Measurements from ENCODE around the gene ELMO1.

The ELMO1 gene

DNA sequence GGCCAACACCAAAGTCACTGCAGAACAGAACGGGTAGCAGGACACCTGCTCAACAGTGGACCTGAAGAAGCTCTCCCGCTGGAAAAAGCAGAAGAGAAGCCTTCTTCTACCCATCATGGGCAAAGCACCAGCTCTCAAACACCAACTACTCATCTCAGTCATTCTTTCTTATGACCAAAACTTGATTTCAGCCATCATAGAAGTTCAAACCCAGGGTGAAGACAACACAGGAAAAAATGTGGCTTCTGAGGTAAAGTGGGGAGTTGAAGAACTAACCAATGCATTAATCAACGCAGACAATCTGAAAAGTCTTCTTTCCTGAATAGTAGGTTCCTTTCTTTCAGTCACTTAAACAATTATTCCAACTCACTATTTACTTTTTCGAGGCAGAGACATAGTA, 83.3 kb downstream of the ELMO1 start:
- DNase-seq, result no peak

DNA sequence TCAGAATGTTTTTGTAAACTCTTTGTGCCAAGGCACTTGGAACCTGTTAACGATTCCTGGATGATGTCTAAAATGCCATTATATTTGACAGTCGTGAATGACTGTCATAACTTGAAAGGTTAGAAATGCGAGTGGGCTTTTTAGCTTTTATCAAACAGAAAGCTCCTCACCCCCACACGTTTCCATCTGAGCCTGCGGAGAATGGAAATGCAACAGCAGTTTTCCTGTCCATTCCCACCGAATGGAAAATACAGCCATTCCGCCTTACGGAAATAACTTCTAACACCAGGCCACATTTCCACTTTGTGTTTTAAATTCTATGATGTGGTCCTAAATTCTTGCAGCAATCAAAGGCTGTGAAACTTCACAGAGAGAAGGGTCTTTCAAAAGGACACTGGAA, 83.8 kb downstream of the ELMO1 start:
- no peak for DNase-seq

DNA sequence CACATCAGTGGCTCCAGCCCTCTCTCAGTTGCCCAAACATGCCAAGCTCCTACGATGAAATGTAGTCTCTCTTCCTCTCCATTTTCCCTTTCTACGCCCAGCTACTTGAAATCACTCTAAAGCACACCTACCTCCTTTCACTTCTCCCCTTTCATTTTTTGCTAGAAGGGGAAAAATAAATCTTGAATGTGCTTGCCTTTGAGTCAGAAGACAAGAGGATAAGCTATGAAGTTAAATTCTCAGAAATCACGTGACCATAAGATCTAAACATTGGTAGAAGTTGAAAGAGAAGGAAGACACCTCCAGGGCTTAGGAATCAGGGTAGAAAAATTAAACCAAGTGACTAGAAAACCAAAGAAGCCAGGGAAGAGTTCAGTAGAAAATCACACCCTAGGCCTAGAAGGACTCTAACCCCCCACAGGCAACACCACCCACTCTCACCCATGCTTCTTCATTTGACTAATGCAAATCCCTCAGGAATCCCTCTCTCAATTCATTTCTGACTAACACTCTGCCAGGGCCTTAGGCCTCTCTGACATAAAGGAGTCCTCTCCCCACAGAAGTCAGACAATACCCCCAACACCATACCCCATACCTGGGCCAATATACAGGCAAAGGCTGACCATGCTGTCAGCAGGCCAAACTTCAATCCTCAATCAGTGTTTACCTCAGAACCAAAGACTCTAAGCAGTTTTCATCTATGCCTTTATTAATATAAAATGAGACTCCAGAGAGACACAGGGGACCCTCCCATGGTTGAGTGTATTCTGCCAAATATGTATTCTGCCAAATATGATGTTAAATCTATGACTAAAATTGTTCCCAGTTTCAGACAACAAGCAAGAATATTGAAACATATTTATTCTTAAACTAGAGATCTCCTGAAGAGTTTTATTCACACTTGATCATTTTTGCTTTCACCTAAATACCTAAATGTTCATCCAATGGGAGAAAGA, 84.8 kb downstream of the ELMO1 start:
- no peak for DNase-seq

DNA sequence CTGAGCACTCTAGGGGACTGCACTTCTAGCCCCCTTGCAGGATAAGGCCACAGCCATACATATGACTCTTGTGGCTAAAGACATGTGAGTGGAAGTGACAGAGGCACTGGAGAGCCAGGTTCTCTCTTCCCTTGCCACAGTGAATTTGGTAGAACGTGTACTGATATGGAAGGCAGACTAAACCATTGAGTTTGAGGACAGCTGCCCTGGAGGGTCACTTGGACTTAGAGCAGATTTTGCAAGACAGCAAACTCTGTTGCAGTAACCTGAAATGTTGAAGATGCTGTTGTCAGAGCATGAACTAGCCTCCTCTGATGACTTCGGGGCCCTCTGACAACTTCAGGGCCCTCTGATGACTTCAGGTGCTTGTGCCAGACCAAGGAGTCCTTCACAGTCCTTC, 85.9 kb downstream of the ELMO1 start:
- DNase-seq, result no peak

DNA sequence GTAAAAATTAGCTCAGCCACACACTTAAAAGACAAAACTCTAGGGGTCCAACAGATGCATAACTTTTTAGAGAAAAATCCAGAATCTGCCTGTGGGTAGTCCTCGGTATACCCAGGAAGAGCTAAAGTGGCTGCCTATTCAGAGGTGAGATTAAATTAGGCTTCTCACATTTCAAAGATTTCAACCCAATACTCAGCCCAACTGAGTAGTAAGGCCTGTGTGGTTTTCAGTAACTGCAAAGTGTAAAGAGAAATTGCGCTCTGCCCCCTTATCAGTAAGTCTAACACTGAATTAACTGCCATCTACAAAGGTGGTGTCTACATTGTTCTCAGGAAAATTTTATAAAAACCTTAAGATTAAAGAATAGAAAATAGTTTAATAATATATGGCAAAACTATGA, 88.2 kb downstream of the ELMO1 start:
- no peak for DNase-seq

DNA sequence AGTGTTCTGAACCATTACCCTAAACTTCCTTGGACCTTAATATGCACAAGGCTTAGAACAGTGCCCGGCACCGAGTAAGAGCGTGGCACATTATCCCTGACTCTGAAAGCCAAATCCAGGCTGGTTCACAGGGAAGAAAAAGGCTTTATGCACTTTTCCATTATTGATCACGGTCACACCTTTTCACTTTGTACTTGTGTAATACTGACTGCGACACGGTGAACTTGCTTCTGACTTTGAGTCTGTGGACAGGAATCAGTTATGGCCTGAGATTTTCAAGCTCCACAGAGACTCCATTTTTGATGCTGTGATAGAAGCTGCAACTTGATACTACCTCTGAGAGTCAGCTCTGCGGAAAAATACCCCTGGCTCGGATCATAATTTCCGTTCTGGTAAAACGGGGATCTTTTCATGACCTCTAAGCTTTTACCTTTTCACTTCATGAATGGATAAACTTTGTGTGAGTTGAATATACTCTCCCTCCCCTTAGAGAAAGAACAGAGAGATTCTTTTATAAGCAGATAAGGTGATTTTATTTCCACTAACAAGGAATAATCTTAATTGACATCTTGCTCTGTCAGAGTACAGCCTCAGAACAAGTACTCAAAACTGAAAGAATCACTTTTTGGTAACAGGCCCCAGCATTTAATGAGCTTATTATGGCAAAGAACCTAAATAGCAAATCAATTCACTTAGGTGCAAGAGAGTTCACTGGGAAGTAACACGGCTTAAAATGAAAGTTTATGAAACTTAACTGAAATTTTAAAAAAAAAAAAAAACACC, 88.8 kb downstream of the ELMO1 start:
- DNase-seq, result no peak

DNA sequence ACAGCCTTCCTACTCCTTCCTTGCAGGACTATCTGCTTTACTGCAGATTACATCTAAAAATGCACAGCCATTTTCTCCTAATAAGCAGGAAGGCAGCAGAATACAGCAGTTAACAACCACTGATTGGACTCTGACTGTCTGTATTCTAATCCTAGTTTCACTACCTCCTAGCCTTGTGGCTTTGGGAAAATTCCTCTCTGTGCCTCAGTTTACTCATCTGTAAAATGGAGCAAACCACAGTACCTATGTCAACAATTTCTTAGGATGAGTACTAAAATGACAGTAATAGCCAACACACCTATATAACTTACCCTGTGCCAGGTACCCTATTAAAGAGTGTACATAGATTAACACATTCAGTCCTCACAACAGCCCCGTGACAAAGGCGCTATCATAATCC, 89.5 kb downstream of the ELMO1 start:
- no peak for DNase-seq

DNA sequence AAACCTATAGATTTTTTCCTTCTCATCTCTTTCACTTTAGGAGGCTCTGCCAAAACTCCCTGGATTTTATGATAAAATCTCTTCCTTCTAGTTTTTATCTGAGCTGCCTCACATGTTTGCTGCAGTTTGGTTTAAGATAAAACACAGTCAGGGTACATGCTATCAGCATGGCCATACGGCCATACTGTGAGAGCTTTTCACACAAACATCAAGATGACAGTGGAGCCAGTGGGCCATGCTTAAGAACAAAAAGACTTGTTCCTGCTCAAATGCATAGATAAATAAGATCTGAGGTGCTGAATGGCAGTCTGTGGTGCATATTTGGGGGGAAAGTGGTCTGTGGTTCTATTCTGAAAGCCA, 91.0 kb downstream of the ELMO1 start:
- no peak for DNase-seq

DNA sequence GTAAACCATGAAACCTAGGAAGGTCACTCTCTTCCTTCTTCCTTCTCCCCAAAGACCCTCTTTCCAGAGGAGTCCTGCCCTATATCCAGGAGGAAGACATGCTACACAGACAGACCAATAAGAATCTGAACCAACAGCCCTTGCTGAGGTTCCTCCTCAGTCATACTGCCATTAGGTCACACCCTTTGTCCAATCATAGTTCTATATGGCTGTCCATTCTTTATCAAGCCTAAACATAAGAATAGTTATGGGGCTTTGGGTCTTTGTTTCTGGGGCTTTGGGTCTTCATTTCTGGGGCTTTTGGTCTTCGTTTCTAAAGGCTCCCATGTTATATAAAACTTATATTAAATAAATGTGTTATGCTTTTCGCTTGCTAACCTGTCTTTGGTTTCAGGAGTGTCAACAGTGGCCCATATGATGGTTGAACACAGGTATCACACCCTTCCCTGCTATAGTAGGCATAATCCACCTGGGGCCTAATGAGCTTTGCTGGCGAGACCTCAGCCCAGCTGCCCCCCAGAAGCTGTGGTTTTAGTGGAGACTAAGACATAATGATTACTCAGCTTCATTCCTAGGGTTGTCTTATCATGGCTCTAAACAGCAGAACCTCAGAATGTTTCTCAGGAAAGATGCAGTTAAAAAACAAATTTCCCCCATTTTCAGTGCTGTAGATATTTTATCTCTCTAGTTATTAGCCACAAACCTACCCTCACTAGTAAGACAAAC, 91.6 kb downstream of the ELMO1 start:
- no peak for DNase-seq

DNA sequence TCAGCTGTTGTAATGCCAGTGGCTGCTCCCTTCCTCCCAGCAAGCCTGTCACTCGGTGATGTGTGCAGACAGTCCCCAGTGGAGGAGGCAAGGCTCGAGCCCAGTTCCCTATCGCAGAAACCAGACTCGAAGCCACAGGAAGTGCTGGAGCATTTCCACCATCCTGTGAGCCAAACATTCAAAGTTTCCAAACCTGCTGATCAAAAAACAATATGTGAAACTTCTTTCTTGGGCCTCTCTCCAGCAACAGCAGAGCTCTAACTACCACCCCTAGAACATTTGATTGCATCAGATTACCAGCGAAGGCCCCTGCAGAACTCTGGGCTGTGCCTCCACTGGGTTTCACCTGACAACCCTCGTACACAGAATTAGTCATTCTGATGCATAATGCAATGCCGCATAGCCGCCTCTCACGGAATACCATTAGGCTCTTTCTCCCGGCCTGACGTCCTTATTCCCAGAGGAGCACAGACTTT, 94.0 kb downstream of the ELMO1 start:
- DNase-seq, result peak; percentile 72

DNA sequence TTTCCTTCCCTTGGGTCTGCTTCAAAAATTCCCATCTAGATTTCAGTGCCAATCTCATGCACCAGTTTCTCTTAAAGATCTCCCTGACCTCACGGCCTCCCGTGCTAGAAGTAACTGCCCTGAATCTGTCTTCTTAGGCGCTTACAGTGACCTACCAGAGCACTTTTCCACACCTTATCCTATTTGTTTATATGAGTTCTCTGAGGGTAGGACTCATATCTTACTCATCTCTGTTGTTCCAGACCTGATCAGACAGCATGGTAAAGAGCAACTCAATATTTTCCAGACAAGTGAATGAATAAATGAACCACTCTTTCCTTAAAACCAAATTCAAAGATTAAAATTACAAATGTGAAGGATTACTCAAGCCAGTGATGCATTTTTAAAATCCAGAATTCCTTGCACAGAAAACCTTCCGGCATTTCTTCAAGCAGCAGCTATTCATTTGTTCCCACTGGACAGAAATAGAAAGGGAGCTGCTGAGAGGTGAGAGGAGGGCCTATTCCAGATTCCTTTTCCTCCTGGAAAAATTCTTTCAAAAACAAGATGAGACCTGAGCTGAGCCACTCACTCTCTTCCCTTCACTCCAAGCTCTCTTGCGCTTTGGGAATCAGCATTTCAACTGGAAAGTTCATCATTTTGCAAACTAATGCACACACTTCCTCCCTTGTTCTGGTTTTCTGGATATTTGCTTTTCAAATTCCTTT, 94.6 kb downstream of the ELMO1 start:
- no peak for DNase-seq

DNA sequence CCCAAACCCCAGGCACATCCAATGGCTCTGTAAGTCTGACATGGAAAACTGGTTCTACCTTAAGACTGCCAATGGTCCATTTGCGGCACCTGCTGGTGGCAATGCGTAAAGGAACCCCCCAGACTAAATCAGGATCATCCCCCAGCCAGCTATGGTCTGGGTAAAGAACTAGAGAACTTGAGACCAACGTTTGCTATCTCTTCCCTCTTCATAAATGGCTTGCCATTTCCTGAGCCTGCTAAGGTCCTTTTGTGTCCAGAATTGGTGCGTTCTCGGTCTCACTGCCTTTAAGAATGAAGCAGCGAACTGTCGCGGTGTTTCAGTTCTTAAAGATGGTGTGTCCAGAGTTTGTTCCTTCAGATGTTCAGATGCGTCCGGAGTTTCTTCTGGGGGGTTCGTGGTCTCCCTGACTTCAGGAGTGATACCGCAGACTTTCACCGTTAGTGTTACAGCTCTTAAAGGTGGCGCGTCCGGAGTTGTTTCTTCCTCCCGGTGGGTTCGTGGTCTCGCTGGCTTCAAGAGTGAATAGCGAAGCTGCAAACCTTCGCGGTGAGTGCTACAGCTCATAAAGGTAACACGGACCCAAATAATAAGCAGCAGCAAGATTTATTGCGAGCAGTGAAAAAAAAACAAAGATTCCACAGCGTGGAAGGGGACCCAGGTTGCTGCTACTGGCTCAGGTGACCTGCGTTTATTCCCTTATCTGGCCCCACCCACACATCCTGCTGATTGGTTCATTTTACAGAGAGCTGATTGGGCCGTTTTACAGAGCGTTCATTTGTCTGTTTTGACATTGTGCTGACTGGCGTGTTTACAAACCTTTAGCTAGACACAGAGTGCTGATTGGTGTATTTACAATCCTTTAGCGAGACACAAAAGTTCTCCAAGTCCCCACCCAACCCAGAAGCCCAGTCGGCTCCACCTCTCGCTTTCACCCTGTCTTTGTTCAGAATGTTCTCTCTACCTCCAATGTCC, 95.4 kb downstream of the ELMO1 start:
- DNase-seq, result peak; percentile 69

DNA sequence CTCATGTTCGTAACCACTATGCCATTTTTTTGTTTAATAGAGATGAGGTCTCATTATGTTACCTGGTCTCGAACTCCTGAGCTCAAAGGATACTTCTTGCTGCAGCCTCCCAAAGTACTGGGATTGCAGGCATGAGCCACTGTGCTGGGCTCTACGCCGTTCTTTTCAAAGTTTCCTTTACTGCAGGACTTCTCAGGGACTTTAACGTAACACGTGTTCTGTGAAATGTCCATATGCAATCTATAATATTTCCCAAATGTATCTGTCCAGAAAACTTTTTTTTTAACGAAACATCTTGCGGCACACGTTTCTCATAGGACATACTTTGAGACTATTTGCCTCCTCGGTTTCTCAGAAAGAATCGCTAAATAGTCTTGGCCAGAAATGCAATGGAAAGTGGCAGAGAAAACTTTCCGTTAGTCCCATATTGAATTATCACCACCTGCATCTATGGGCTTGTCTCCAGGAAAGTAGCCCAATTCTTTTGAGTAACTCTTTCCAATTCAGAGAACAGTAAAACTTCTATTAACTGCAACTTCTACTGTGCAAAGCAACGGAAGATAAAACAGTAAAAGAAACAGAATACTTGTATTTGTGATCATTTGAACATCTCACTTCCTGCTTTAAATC, 96.3 kb downstream of the ELMO1 start:
- no peak for DNase-seq

DNA sequence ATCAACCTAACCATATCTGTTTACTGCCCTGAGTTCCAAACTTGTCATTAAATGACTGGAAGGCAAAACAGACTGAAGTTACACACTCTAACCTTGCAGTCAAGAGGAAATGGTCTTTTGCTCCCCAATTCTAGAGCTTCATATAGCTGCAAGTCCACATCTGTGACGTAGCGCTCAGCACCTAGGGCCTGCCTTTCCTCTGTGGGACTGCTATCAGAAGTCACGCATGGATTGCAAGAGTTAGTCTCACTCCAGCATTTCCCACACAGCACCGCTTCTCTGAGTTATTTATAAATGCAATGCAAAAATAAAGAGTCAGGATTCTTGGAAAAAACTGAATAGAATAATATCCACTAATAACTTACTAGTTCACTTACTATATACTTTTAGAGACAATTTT, 96.9 kb downstream of the ELMO1 start:
- DNase-seq, result no peak

DNA sequence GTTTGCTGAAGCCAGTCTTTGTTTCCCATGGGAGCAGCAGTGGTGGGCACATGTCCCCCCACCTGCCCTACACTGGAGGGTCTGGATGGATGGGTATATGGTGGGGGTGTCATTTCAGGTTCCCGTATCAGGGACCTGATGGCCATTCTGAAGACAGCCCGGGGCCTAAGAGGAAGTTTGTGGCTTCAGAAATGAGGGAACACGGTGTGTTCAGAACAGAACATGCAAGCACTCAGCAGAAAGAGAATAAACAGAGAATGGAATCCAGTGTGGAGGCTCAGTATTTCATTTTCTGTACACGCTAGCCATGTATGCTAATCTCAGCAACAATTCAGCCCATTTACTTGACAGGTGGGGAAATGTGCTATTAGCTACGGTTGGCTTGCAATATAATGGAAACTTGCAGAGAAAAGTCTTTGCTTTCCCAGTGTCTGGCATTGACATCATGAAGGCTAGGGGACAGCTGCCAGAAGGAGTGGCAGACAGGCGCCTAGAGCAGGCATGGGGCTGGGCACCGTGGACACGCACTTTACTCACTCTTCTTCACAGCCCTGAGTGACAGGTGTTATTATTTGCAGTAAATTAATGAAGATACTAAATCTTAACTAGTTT, 98.6 kb downstream of the ELMO1 start:
- DNase-seq, result no peak

DNA sequence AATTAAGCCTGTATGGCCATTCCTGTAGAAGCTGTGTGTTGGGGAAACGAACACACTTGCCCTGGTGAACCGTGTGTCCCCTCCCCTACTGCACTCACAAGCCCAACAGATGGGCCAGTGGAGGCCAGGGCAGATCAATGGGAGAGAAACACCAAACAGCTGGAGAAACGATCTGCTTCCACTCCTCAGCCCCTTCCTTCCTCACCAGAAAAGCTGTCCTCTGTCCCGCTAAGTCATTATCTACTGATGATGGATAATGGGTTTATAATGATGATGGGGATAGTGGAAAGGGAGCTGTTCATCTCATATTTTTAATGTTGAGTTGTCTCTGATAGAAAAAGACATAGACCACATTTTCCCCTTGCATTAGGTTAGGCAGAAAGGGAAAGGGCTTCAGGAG, 99.7 kb downstream of the ELMO1 start:
- no peak for DNase-seq

DNA sequence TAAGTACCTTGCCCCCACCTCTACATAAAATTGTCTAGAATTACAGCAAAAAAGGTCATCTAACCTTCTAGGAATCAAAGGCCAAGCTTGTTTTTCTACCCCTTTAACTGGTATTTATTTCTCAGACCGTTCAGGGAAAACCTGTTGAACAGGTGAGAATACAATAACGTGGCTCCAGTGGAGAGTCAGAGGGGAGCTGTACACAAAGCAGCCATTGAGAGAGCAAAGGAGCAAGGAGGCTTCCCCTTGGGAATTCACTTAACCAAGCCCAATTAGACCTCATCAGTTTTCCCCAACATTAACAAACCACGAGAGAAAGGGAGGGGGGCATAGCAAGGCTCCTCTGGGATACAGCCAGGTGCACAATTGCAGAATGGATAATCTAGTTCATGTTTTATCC, 101.9 kb downstream of the ELMO1 start:
- DNase-seq, result no peak

DNA sequence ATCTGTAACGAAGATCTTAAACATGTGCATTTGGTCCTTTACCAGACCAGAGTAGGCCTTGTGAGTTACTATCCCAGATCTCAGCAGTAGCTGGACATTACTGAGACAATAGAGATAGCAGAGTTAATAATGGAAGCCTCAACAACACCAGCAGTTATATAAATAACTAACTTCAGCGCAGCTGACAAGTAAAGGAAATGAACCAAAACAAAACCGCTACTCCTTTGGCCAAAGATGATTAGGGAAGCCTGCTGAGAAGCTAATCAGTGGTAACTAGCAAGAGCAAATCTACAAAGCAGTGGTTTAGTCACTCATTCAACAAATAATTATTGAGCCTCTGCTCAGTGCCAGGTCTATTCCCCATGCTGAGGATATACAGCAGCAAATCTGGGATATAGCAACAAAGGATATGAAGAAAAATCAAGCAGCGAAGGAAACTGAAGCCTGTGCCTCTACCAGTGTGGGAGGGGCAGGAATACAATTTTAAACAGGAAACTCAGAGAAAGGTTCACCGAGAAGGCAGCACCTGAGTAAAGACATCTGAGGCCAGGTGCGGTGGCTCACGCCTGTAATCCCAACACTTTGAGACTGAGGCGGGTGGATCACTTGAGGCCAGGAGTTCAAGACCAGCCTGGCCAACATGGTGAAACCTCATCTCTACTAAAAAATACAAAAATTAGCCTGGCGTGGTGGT, 103.6 kb downstream of the ELMO1 start:
- DNase-seq, result no peak

DNA sequence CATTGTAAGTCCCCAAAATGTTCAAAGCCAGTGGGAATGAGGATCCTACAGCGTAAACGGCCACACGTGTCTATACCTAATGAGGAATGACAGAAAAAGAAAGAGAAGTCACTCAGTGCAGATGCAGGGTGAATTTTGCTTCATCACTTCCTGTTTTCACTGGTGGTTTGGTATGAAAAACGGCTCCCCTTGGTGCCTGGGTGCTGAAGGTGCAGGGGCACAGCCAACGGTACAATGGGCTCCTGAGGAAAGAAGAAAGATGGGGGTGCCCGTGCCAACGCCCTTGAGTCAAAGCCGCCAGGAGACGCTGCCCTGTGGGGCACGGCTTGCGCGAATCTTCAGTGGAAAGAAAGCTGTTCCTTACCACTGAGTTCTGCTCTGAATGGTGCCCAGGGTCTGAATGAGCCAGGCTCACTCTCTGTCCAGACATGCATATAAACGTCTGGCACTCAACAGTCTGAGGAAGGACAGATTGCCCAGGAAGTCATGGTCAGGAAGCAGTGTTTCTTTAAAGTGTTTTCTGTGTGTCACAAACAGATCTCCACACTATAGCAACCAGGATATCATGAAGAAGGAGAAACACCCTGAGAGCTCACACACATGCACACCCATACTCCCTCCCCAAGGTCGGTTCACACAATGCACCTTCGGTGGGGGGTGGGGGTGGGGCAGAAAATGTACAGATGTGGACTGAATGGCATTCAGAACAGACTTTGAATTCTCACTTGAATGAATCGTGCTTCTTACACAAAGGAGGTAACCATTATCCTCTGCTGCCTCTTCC, 105.8 kb downstream of the ELMO1 start:
- peak; percentile 72 for DNase-seq
